ENCODE measurements around the gene AGBL5. TPM values are rescaled to one million over a fixed set of nuclear protein-coding genes. Genes with fewer than 3 reads are reported as not detected.

AGBL5 gene
- total RNA-seq, 1 experiment from 2014 or later: 55.4 TPM

DNA sequence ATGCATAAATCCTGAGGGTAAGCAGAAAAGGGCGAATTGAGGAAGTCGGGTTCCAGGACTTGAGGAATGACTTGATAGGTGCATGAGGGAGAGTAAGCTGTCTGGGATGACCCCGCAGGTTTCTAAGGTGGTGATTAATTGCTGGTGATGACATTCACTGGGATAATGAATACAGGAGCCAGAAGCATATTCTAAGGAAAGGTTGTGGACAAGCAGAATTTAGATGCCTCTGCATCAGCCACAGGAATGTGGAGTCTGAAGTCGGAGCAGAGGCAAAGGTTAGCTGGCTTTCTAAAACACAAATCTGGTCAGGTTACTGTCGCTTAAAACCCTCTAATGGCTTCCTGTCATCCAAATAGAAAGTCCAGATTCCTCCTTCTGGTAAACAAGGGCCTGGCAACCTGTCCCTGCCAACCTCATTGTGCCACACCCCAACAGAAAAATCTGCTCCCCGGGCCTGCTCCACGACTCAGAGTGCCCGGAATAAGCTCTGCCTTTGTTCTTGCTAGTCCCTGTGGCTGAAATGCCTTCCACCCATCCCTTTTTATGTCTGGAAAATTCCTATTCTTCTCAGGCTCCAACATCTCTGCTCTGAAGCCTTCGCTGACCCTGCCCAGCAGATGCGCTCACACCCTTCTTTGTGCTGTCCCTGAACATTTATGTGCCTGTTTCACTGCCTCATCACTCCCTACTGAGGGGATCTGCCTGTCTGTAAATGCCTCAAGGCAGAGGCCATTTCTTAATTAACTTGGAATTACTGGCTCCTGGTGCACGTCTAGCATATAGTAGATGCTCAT is 30.0 kb upstream of the AGBL5 start:
- Histone ChIP-seq H2BK5ac (ENCODE audit: insufficient read length, low read length) (no peak overlapping the region), H4K91ac (ENCODE audit: insufficient read length, low read depth, low read length) (no peak overlapping the region), H2AK5ac (ENCODE audit: insufficient read length, low read length) (no peak overlapping the region), H3K23me2 (ENCODE audit: insufficient read length, low read depth, low read length, poor library complexity, severe bottlenecking) (no peaks in the 10 kb centered on the region), H3K14ac (ENCODE audit: insufficient read depth, low read length) (no peak overlapping the region), H4K8ac (replicated peaks; ENCODE audit: insufficient read length, low read depth, low read length) (no peak overlapping the region), H3K18ac (ENCODE audit: insufficient read length, low read depth, low read length) (no peak overlapping the region), H3K9me3 (ENCODE audit: control insufficient read depth, low read depth, low read length) (no peaks in the 10 kb centered on the region), H4K5ac (ENCODE audit: insufficient read length, low read depth, low read length) (no peak overlapping the region), H3K79me1 (ENCODE audit: insufficient read depth, low read depth, low read length, poor library complexity, severe bottlenecking) (no peaks in the 10 kb centered on the region), H3K27ac (ENCODE audit: insufficient read length, low read depth, low read length) (no peak overlapping the region), H4K20me1 (ENCODE audit: control insufficient read depth, insufficient read depth, insufficient read length) (no peaks in the 10 kb centered on the region), H3K9ac (ENCODE audit: extremely low read depth, insufficient read length, low read length) (no peak overlapping the region), H3K4me1 (ENCODE audit: insufficient read depth, low read length) (peaks cover 2% of the 10 kb centered on the region; the same call in 1 of the 2 replicates), H2AFZ (ENCODE audit: low read length) (no peak overlapping the region), H2BK12ac (ENCODE audit: insufficient read length, low read depth, low read length) (no peak overlapping the region), H3T11ph (ENCODE audit: low read length) (no peak overlapping the region), H3K23ac (ENCODE audit: insufficient read length, low read depth, low read length) (no peak overlapping the region), H3K4ac (ENCODE audit: low read depth, low read length) (no peak overlapping the region), H2BK120ac (ENCODE audit: low read depth, low read length, poor library complexity, severe bottlenecking) (no peak overlapping the region), H3K79me2 (ENCODE audit: insufficient read depth, low read length) (no peaks in the 10 kb centered on the region), H2BK15ac (ENCODE audit: low read depth, low read length) (no peak overlapping the region), H2BK20ac (ENCODE audit: low read depth, low read length, poor library complexity, severe bottlenecking) (no peak overlapping the region), H3K27me3 (ENCODE audit: insufficient read depth, low read length) (no peaks in the 10 kb centered on the region; the same call in 1 of the 2 replicates), H3K56ac (ENCODE audit: insufficient read length, low read depth, low read length) (no peak overlapping the region), H3K4me2 (ENCODE audit: insufficient read depth, insufficient read length, low read length) (no peak overlapping the region)
- TF ChIP-seq, protein P1, sequence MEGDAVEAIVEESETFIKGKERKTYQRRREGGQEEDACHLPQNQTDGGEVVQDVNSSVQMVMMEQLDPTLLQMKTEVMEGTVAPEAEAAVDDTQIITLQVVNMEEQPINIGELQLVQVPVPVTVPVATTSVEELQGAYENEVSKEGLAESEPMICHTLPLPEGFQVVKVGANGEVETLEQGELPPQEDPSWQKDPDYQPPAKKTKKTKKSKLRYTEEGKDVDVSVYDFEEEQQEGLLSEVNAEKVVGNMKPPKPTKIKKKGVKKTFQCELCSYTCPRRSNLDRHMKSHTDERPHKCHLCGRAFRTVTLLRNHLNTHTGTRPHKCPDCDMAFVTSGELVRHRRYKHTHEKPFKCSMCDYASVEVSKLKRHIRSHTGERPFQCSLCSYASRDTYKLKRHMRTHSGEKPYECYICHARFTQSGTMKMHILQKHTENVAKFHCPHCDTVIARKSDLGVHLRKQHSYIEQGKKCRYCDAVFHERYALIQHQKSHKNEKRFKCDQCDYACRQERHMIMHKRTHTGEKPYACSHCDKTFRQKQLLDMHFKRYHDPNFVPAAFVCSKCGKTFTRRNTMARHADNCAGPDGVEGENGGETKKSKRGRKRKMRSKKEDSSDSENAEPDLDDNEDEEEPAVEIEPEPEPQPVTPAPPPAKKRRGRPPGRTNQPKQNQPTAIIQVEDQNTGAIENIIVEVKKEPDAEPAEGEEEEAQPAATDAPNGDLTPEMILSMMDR (conservative IDR thresholded peaks at IDR 0.05): no peak
- DNase-seq: no peak
- Mint-ChIP-seq H3K27ac (no peak overlapping the region; a peak in 1 of 7 replicates), H3K27me3 (ENCODE audit: low read depth) (peaks cover 4% of the 10 kb centered on the region), H3K4me3 (no peak overlapping the region; a peak in 1 of 5 replicates), H3K36me3 (ENCODE audit: insufficient read depth in 1 of 3, low read depth in 3 of 3) (peaks cover 0 to 7% (median 0%) of the 10 kb centered on the region in 3 experiments; a peak in 4 of 7 replicates), H3K9me3 (no peaks in the 10 kb centered on the region; a peak in 1 of 5 replicates), H3K4me1 (peaks cover 7 to 16% of the 10 kb centered on the region in 2 experiments)
- WGBS (ENCODE audit: extremely low coverage, insufficient read length, low lambda C conversion rate): no CpG with 5 or more reads among the region's 11 CpGs
